HepG2 (cell line): ENCODE measurements around the gene DHX30. TPM values are rescaled to one million over a fixed set of nuclear protein-coding genes. Genes with fewer than 3 reads are reported as not detected.

ENCODE experiments used
- BRD4 ChIP-seq: sonication (generic); formaldehyde crosslinking; IDR thresholded peaks from 2 replicates; pipeline ENCODE4 v1.4.0; 2020; ENCODE audit warnings: missing genetic modification reagents
- DPF2 ChIP-seq: sonication (generic); formaldehyde crosslinking; IDR thresholded peaks from 2 replicates; pipeline ENCODE4 v1.4.0; 2020; ENCODE audit warnings: mild to moderate bottlenecking, low read depth, missing genetic modification reagents, borderline replicate concordance
- IKZF5 ChIP-seq: IDR thresholded peaks from 2 replicates; pipeline ENCODE4 v1.6.1; 2018; ENCODE audit warnings: missing genetic modification reagents, mild to moderate bottlenecking, missing compliant biosample characterization
- MLLT10 ChIP-seq: sonication (generic); formaldehyde crosslinking; IDR thresholded peaks from 2 replicates; pipeline ENCODE4 v1.4.0; 2020; ENCODE audit warnings: missing genetic modification reagents
- NCOA2 ChIP-seq: sonication (generic); formaldehyde crosslinking; IDR thresholded peaks from 2 replicates; pipeline ENCODE4 v1.8.0; 2022; ENCODE audit warnings: inconsistent platforms
- NR2F6 ChIP-seq, 2 experiments: IDR thresholded peaks; 2 replicates each; pipeline ENCODE4 v1.6.1; 2016; ENCODE audit warnings: antibody characterized with exemption in 1 of 2, mild to moderate bottlenecking in 1 of 2
- SIX1 ChIP-seq: sonication (generic); formaldehyde crosslinking; IDR thresholded peaks from 2 replicates; pipeline ENCODE4 v1.4.0; 2020; ENCODE audit warnings: missing genetic modification reagents, borderline replicate concordance
- SRF ChIP-seq: IDR thresholded peaks from 2 replicates; pipeline ENCODE4 v1.6.1; 2011; ENCODE audit warnings: mild to moderate bottlenecking, low read depth, low read length, moderate library complexity
- ZNF24 ChIP-seq: fragments of 450-650 bp; IDR thresholded peaks from 2 replicates; pipeline ENCODE4 v1.6.1; 2017; ENCODE audit warnings: antibody characterized with exemption, mild to moderate bottlenecking
- ZNF652 ChIP-seq: IDR thresholded peaks from 2 replicates; pipeline ENCODE4 v1.6.1; 2016; ENCODE audit warnings: low read depth, borderline replicate concordance
- ZNF878 ChIP-seq: sonication (generic); formaldehyde crosslinking; IDR thresholded peaks from 2 replicates; pipeline ENCODE4 v1.8.1; 2023; ENCODE audit warnings: mild to moderate bottlenecking, missing genetic modification reagents, moderate library complexity
- ZSCAN22 ChIP-seq: sonication (generic); formaldehyde crosslinking; IDR thresholded peaks from 2 replicates; pipeline ENCODE4 v1.4.0; 2020; ENCODE audit warnings: mild to moderate bottlenecking, missing genetic modification reagents
- ZSCAN31 ChIP-seq: sonication (generic); formaldehyde crosslinking; IDR thresholded peaks from 2 replicates; pipeline ENCODE4 v1.5.0; 2020; ENCODE audit warnings: low read depth, mild to moderate bottlenecking, missing genetic modification reagents
- polyA plus RNA-seq, 8 experiments: library from polyadenylated mRNA; depleted of rRNA in 3 of 8; stranded (reverse) in 7 of 8; unstranded in 1 of 8; fragments of >200 nt; fragmentation: Illumina TruSeq in 4 of 8; extraction: Trizol in 4 of 8; gene quantifications; 2 replicates each; pipeline versions ENCODE4 v1.2.1 to v1.2.3, GENCODE V29; 2011 to 2016; ENCODE audit warnings: low read depth in 4 of 8, missing spikeins in 1 of 8, mixed read lengths in 1 of 8; ENCODE audit not compliant: insufficient read depth in 1 of 8
- total RNA-seq, 5 experiments: library from RNA; depleted of rRNA; stranded (reverse); fragments of >200 nt; fragmentation: Illumina TruSeq; extraction: Trizol; gene quantifications; 2 replicates each; pipeline ENCODE4 v1.2.3, GENCODE V29; 2016; ENCODE audit warnings: low read depth in 1 of 5
- TF ChIP-seq, protein P1 (sequence below), 2 experiments: fragments of 450-650 bp in 1 of 2; sonication (generic) in 1 of 2; formaldehyde crosslinking in 1 of 2; IDR thresholded peaks; 2 replicates each; pipeline versions ENCODE4 v1.6.1 to v1.8.0; 2016 to 2022; ENCODE audit warnings: antibody characterized with exemption in 1 of 2, mild to moderate bottlenecking in 1 of 2, missing genetic modification reagents in 1 of 2
- TF ChIP-seq, protein P2 (sequence below): sonication (generic); formaldehyde crosslinking; conservative IDR thresholded peaks from 2 replicates; pipeline ENCODE4 v1.4.0; 2020; ENCODE audit warnings: missing genetic modification reagents
- TF ChIP-seq, protein P3 (sequence below): sonication (generic); formaldehyde crosslinking; IDR thresholded peaks from 2 replicates; pipeline ENCODE4 v1.9.0; 2021; ENCODE audit warnings: missing genetic modification reagents, borderline replicate concordance

The DHX30 gene
- total and polyA plus RNA-seq, 2 of the 13 experiments (the other 11 are each of a cell fraction or from before 2014, with no cell fraction given), result 30.6 to 59.4 TPM

GRCh38 chr3:47794544-47794943, 8.4 kb upstream of the DHX30 start (continued):
- TF ChIP-seq, protein P1, sequence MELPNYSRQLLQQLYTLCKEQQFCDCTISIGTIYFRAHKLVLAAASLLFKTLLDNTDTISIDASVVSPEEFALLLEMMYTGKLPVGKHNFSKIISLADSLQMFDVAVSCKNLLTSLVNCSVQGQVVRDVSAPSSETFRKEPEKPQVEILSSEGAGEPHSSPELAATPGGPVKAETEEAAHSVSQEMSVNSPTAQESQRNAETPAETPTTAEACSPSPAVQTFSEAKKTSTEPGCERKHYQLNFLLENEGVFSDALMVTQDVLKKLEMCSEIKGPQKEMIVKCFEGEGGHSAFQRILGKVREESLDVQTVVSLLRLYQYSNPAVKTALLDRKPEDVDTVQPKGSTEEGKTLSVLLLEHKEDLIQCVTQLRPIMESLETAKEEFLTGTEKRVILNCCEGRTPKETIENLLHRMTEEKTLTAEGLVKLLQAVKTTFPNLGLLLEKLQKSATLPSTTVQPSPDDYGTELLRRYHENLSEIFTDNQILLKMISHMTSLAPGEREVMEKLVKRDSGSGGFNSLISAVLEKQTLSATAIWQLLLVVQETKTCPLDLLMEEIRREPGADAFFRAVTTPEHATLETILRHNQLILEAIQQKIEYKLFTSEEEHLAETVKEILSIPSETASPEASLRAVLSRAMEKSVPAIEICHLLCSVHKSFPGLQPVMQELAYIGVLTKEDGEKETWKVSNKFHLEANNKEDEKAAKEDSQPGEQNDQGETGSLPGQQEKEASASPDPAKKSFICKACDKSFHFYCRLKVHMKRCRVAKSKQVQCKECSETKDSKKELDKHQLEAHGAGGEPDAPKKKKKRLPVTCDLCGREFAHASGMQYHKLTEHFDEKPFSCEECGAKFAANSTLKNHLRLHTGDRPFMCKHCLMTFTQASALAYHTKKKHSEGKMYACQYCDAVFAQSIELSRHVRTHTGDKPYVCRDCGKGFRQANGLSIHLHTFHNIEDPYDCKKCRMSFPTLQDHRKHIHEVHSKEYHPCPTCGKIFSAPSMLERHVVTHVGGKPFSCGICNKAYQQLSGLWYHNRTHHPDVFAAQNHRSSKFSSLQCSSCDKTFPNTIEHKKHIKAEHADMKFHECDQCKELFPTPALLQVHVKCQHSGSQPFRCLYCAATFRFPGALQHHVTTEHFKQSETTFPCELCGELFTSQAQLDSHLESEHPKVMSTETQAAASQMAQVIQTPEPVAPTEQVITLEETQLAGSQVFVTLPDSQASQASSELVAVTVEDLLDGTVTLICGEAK (IDR thresholded peaks at IDR 0.05), result no peak
- TF ChIP-seq, protein P1 (CRISPR knock-in tag; IDR thresholded peaks at IDR 0.05), result no peak
- TF ChIP-seq, protein P2, sequence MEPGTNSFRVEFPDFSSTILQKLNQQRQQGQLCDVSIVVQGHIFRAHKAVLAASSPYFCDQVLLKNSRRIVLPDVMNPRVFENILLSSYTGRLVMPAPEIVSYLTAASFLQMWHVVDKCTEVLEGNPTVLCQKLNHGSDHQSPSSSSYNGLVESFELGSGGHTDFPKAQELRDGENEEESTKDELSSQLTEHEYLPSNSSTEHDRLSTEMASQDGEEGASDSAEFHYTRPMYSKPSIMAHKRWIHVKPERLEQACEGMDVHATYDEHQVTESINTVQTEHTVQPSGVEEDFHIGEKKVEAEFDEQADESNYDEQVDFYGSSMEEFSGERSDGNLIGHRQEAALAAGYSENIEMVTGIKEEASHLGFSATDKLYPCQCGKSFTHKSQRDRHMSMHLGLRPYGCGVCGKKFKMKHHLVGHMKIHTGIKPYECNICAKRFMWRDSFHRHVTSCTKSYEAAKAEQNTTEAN (CRISPR knock-in tag), result no peak
- TF ChIP-seq ZNF652 (CRISPR knock-in tag) (no peak), SRF (no peak), ZSCAN31 (CRISPR knock-in tag) (no peak), MLLT10 (CRISPR knock-in tag) (no peak), DPF2 (peak; percentile 60), NR2F6 (IDR thresholded peaks at IDR 0.05) (peak; percentile 37), NR2F6 (CRISPR knock-in tag; IDR thresholded peaks at IDR 0.05) (0 out of 2 replicates have a peak, but pooled peaks have one; percentile 52), BRD4 (CRISPR knock-in tag) (no peak), ZNF24 (no peak), ZSCAN22 (no peak), IKZF5 (CRISPR knock-in tag) (no peak; the same call in 1 of the 2 replicates), SIX1 (peak; percentile 74), ZNF878 (0 out of 2 replicates have a peak, but pooled peaks have one; percentile 51), NCOA2 (peak; percentile 42; the same call in 1 of the 2 replicates)
- TF ChIP-seq, protein P3, sequence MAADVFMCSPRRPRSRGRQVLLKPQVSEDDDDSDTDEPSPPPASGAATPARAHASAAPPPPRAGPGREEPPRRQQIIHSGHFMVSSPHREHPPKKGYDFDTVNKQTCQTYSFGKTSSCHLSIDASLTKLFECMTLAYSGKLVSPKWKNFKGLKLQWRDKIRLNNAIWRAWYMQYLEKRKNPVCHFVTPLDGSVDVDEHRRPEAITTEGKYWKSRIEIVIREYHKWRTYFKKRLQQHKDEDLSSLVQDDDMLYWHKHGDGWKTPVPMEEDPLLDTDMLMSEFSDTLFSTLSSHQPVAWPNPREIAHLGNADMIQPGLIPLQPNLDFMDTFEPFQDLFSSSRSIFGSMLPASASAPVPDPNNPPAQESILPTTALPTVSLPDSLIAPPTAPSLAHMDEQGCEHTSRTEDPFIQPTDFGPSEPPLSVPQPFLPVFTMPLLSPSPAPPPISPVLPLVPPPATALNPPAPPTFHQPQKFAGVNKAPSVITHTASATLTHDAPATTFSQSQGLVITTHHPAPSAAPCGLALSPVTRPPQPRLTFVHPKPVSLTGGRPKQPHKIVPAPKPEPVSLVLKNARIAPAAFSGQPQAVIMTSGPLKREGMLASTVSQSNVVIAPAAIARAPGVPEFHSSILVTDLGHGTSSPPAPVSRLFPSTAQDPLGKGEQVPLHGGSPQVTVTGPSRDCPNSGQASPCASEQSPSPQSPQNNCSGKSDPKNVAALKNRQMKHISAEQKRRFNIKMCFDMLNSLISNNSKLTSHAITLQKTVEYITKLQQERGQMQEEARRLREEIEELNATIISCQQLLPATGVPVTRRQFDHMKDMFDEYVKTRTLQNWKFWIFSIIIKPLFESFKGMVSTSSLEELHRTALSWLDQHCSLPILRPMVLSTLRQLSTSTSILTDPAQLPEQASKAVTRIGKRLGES (CRISPR knock-in tag), result no peak
